HepG2 (cell line): Measurements from ENCODE around the gene RBM5. TPM values are rescaled to one million over a fixed set of nuclear protein-coding genes. Genes with fewer than 3 reads are reported as not detected.

Source experiments
- ATAC-seq: fragments of 200-7000 bp; cut with Tn5 transposase; 3 replicates; pipeline ENCODE4 v1.9.1; 2020; ENCODE audit warnings: mild to moderate bottlenecking, moderate library complexity
- BruUV-seq: library from RNA; stranded (reverse); fragments of 400-500 nt; replicated peaks from 2 replicates; lab custom pipeline; 2021; lab: Mats Ljungman, UMichigan
- CTCF ChIA-PET: fragments of 300-600 bp; formaldehyde crosslinking; extraction: SDS; loops from one replicate; lab custom pipeline; 2021; ENCODE audit warnings: low total read pairs, inconsistent platforms, low intra/inter-chr PET ratio; lab: Yijun Ruan, JAX
- POLR2A ChIA-PET: fragments of 350-600 bp; sonication (Branson Sonifier 250); formaldehyde crosslinking; loops from one replicate; lab custom pipeline; 2020; ENCODE audit warnings: antibody characterized with exemption, inconsistent platforms; lab: Yijun Ruan, JAX
- DNase-seq: peaks from one replicate; pipeline ENCODE4 v3.0.0-alpha.2; 2015; ENCODE audit warnings: low spot score
- FAIRE-seq: peaks from 3 replicates; lab custom pipeline; 2011; peaks lifted over from hg19 to GRCh38; lab: Jason Lieb, UNC
- H2AFZ ChIP-seq: one replicate; pipeline ENCODE4 v1.6.1; 2011; ENCODE audit warnings: low read length, inconsistent platforms
- H3K27ac ChIP-seq: fragments of 300-600 bp; 3 replicates; pipeline ENCODE4 v1.8.0; 2011; ENCODE audit warnings: mixed run types, mild to moderate bottlenecking, mixed read lengths, low read length, inconsistent platforms; ENCODE audit not compliant: insufficient read depth; ENCODE audit errors: extremely low read length
- H3K27me3 ChIP-seq, 2 experiments: fragments of 200-600 bp in 1 of 2; 2 replicates in 1 of 2; 3 replicates in 1 of 2; pipeline versions ENCODE4 v1.6.0 to v1.8.0; 2011; ENCODE audit warnings: low read length in 2 of 2, mild to moderate bottlenecking in 2 of 2, moderate library complexity in 2 of 2, inconsistent platforms in 1 of 2; ENCODE audit not compliant: insufficient read depth in 2 of 2, control insufficient read depth in 1 of 2
- H3K36me3 ChIP-seq, 2 experiments: fragments of 200-600 bp in 1 of 2; replicated peaks in 1 of 2; 2 replicates in 1 of 2; 3 replicates in 1 of 2; pipeline versions ENCODE4 v1.5.1 to v1.8.0; 2011; ENCODE audit warnings: low read length in 2 of 2, inconsistent platforms in 1 of 2; ENCODE audit not compliant: insufficient read depth in 2 of 2, control insufficient read depth in 1 of 2
- H3K4me1 ChIP-seq: 2 replicates; pipeline ENCODE4 v1.5.1; 2012; ENCODE audit warnings: low read length, inconsistent platforms; ENCODE audit not compliant: insufficient read depth
- H3K4me2 ChIP-seq: 2 replicates; pipeline ENCODE4 v1.6.0; 2011; ENCODE audit warnings: low read depth, low read length, inconsistent platforms
- H3K4me3 ChIP-seq, 3 experiments: fragments of 200-600 bp in 1 of 3; sonication (generic), shearing (Covaris generic) in 1 of 3; replicated peaks in 1 of 3; 2 replicates each; pipeline ENCODE4 v1.5.1; 2011 to 2016; ENCODE audit warnings: low read length in 3 of 3, inconsistent platforms in 2 of 3, low read depth in 2 of 3, mild to moderate bottlenecking in 2 of 3, control low read depth in 1 of 3, mixed read lengths in 1 of 3; ENCODE audit not compliant: insufficient read depth in 1 of 3
- H3K79me2 ChIP-seq: one replicate; pipeline ENCODE4 v1.6.1; 2011; ENCODE audit warnings: low read length, inconsistent platforms; ENCODE audit not compliant: insufficient read depth
- H3K9ac ChIP-seq: 2 replicates; pipeline ENCODE4 v1.6.0; 2011; ENCODE audit warnings: mild to moderate bottlenecking, low read depth, low read length, inconsistent platforms; ENCODE audit not compliant: insufficient read depth
- H3K9me3 ChIP-seq: 2 replicates; pipeline ENCODE4 v1.5.1; 2012; ENCODE audit warnings: mild to moderate bottlenecking, low read length
- H4K20me1 ChIP-seq: 2 replicates; pipeline ENCODE4 v1.6.0; 2011; ENCODE audit warnings: inconsistent platforms, mild to moderate bottlenecking, low read length, moderate library complexity; ENCODE audit not compliant: insufficient read depth
- GFI1 ChIP-seq: sonication (generic); formaldehyde crosslinking; IDR thresholded peaks from 2 replicates; pipeline ENCODE4 v1.5.0; 2020; ENCODE audit warnings: missing genetic modification reagents, mild to moderate bottlenecking, borderline replicate concordance
- HMGXB4 ChIP-seq, 2 experiments: sonication (generic) in 1 of 2; formaldehyde crosslinking in 1 of 2; IDR thresholded peaks; 2 replicates each; pipeline versions ENCODE4 v1.4.0 to v1.6.1; 2018 to 2020; ENCODE audit warnings: missing genetic modification reagents in 2 of 2, borderline replicate concordance in 1 of 2, low read depth in 1 of 2, mild to moderate bottlenecking in 1 of 2, missing biosample characterization in 1 of 2
- ISL2 ChIP-seq: sonication (generic); formaldehyde crosslinking; IDR thresholded peaks from 2 replicates; pipeline ENCODE4 v1.5.0; 2020; ENCODE audit warnings: missing genetic modification reagents
- MAFK ChIP-seq, 2 experiments: IDR thresholded peaks in 1 of 2; conservative IDR thresholded peaks in 1 of 2; 2 replicates each; pipeline ENCODE4 v1.6.1; 2011; ENCODE audit warnings: improper control_type of control experiment in 2 of 2, low read length in 2 of 2
- PATZ1 ChIP-seq: sonication (generic); formaldehyde crosslinking; IDR thresholded peaks from 2 replicates; pipeline ENCODE4 v1.4.0; 2020; ENCODE audit warnings: missing genetic modification reagents
- PHB2 ChIP-seq: fragments of 450-650 bp; IDR thresholded peaks from 2 replicates; pipeline ENCODE4 v1.6.1; 2018; ENCODE audit not compliant: partially characterized antibody
- PLSCR1 ChIP-seq: sonication (generic); formaldehyde crosslinking; IDR thresholded peaks from 2 replicates; pipeline ENCODE4 v1.5.0; 2020; ENCODE audit warnings: missing genetic modification reagents, mild to moderate bottlenecking, borderline replicate concordance
- ZNF780A ChIP-seq: sonication (generic); formaldehyde crosslinking; IDR thresholded peaks from 2 replicates; pipeline ENCODE4 v1.8.0; 2022; ENCODE audit warnings: mild to moderate bottlenecking, missing genetic modification reagents, moderate library complexity
- WGBS: methylation state at CpG from one replicate; pipeline ENCODE4 v1.1.6; 2017; ENCODE audit warnings: low lambda C conversion rate; 5-methylcytosine and 5-hydroxymethylcytosine counted together
- in situ Hi-C: cut with HindIII; loops from 2 replicates; pipeline ENCODE4 v1.10.0; 2017; ENCODE audit warnings: low pct_unique_long_range_greater_than_20kb; ENCODE audit not compliant: extremely low pct_ligation_motif_present
- intact Hi-C: fragments of 100-400 bp; cut with micrococcal nuclease; formaldehyde crosslinking; loops from one replicate; pipeline ENCODE4 v1.10.0; 2022; ENCODE audit not compliant: unreplicated experiment
- polyA plus RNA-seq, 8 experiments: library from polyadenylated mRNA; depleted of rRNA in 3 of 8; stranded (reverse) in 7 of 8; unstranded in 1 of 8; fragments of >200 nt; fragmentation: Illumina TruSeq in 4 of 8; extraction: Trizol in 4 of 8; gene quantifications; 2 replicates each; pipeline versions ENCODE4 v1.2.1 to v1.2.3, GENCODE V29; 2011 to 2016; ENCODE audit warnings: low read depth in 4 of 8, missing spikeins in 1 of 8, mixed read lengths in 1 of 8; ENCODE audit not compliant: insufficient read depth in 1 of 8
- total RNA-seq, 5 experiments: library from RNA; depleted of rRNA; stranded (reverse); fragments of >200 nt; fragmentation: Illumina TruSeq; extraction: Trizol; gene quantifications; 2 replicates each; pipeline ENCODE4 v1.2.3, GENCODE V29; 2016; ENCODE audit warnings: low read depth in 1 of 5

Gene RBM5
- total and polyA plus RNA-seq, 2 of the 13 experiments (the other 11 are each of a cell fraction or from before 2014, with no cell fraction given), result 106 to 204 TPM

- TF ChIP-seq ISL2 (CRISPR knock-in tag) (no peak), PATZ1 (CRISPR knock-in tag) (peak; percentile 37)
These were observed 73.5 kb downstream of the RBM5 start (continued) for GRCh38 chr3:50162034-50162883.

GRCh38 chr3:50163572-50164455, 75.1 kb downstream of the RBM5 start:
- BruUV-seq, result no TSS peak
- DNase-seq, result no peak
- ATAC-seq, result no peak
- H3K36me3 ChIP-seq, result peaks cover 0 to 13% of the 10 kb centered on the region in 2 experiments; a peak in 1 of 5 replicates
- no peaks in the 10 kb centered on the region for H4K20me1 ChIP-seq
- H3K4me3 ChIP-seq, result no peak overlapping the region
- peaks cover 5% of the 10 kb centered on the region for H3K79me2 ChIP-seq
- FAIRE-seq, result no peak
- intact Hi-C loops, result no loop called here
- no peak overlapping the region for H3K9ac ChIP-seq
- no peak overlapping the region for H3K4me2 ChIP-seq
- no peaks in the 10 kb centered on the region for H3K9me3 ChIP-seq
- no peak overlapping the region for H2AFZ ChIP-seq
- TF ChIP-seq GFI1 (CRISPR knock-in tag) (no peak), PHB2 (no peak), MAFK (conservative IDR thresholded peaks at IDR 0.05 in 1 of 2, IDR thresholded peaks at IDR 0.05 in 1 of 2; ENCODE audit: low read length in 2 of 2) (no peak), HMGXB4 (CRISPR knock-in tag; IDR thresholded peaks at IDR 0.05; ENCODE audit: borderline replicate concordance in 1 of 2, low read depth in 1 of 2) (no peak), ZNF780A (CRISPR knock-in tag) (no peak), PLSCR1 (no peak)
- no peaks in the 10 kb centered on the region for H3K27me3 ChIP-seq
- POLR2A ChIA-PET, result interaction anchor here (0.7 to 1.9 kb wide), 3 partner anchors 8 to 32 kb away, joined by 3 to 5 read pairs (median 3); no protein-coding TSS in a partner anchor
- peaks cover 75% of the 10 kb centered on the region for H3K4me1 ChIP-seq
- in situ Hi-C loops, result no loop called here
- WGBS, result 97% methylated on average over 4 of the region's 8 CpGs
- no peak overlapping the region for H3K27ac ChIP-seq
- CTCF ChIA-PET, result no interaction called here
